IMR-90 (cell line): ENCODE results near the gene MDH1B. TPM values are rescaled to one million over a fixed set of nuclear protein-coding genes. Genes with fewer than 3 reads are reported as not detected.

Experiments
- ATAC-seq: fragments of 200-7000 bp; cut with Tn5 transposase; 2 replicates; pipeline ENCODE4 v1.9.1; 2020; ENCODE audit warnings: low read depth, mild to moderate bottlenecking, moderate library complexity
- BruUV-seq: library from RNA; stranded (reverse); fragments of 400-500 nt; replicated peaks from 2 replicates; lab custom pipeline; 2021; lab: Mats Ljungman, UMichigan
- CTCF ChIA-PET: fragments of 300-600 bp; formaldehyde crosslinking; extraction: SDS; loops from one replicate; lab custom pipeline; 2021; ENCODE audit warnings: antibody characterized with exemption; lab: Yijun Ruan, JAX
- POLR2A ChIA-PET: fragments of 300-600 bp; sonication (Branson Sonifier 250); formaldehyde crosslinking; loops from one replicate; lab custom pipeline; 2022; ENCODE audit warnings: antibody characterized with exemption; ENCODE audit not compliant: unreplicated experiment; lab: Charles Lee
- DNase-seq: peaks from one replicate; pipeline ENCODE4 v3.0.0; 2013
- H2AFZ ChIP-seq: replicated peaks from 2 replicates; pipeline ENCODE3; 2013; ENCODE audit warnings: low read length, mild to moderate bottlenecking; ENCODE audit not compliant: poor library complexity
- H2AK5ac ChIP-seq: 2 replicates; pipeline ENCODE4 v1.6.1; 2013; ENCODE audit warnings: low read depth, low read length, inconsistent platforms
- H2AK9ac ChIP-seq: replicated peaks from 2 replicates; pipeline ENCODE3; 2013; ENCODE audit warnings: mild to moderate bottlenecking, low read depth, low read length, moderate library complexity; ENCODE audit not compliant: poor library complexity
- H2BK120ac ChIP-seq: 2 replicates; pipeline ENCODE4 v1.6.1; 2013; ENCODE audit warnings: low read depth, low read length, inconsistent platforms
- H2BK15ac ChIP-seq: 3 replicates; pipeline ENCODE4 v1.6.1; 2013; ENCODE audit warnings: low read depth, low read length, inconsistent platforms
- H2BK20ac ChIP-seq: 2 replicates; pipeline ENCODE4 v1.6.1; 2013; ENCODE audit warnings: low read depth, mild to moderate bottlenecking, inconsistent platforms, low read length, moderate library complexity
- H2BK5ac ChIP-seq: 2 replicates; pipeline ENCODE4 v1.6.1; 2013; ENCODE audit warnings: mild to moderate bottlenecking, low read depth, low read length, inconsistent platforms; ENCODE audit not compliant: poor library complexity, severe bottlenecking
- H3K14ac ChIP-seq: replicated peaks from 2 replicates; pipeline ENCODE4 v1.6.1; 2013; ENCODE audit warnings: low read depth, low read length, inconsistent platforms
- H3K18ac ChIP-seq: 2 replicates; pipeline ENCODE4 v1.6.1; 2013; ENCODE audit warnings: low read depth, low read length, control low read depth
- H3K23ac ChIP-seq: 2 replicates; pipeline ENCODE4 v1.6.1; 2013; ENCODE audit warnings: low read depth, low read length, inconsistent platforms
- H3K27ac ChIP-seq: 2 replicates; pipeline ENCODE4 v1.5.1; 2013; ENCODE audit warnings: mild to moderate bottlenecking, control low read depth, low read length; ENCODE audit not compliant: insufficient read depth
- H3K27me3 ChIP-seq: 2 replicates; pipeline ENCODE4 v1.6.1; 2013; ENCODE audit warnings: low read length; ENCODE audit not compliant: control insufficient read depth, insufficient read depth
- H3K36me3 ChIP-seq: 2 replicates; pipeline ENCODE4 v1.6.1; 2013; ENCODE audit warnings: low read length, mixed read lengths; ENCODE audit not compliant: control insufficient read depth, insufficient read depth
- H3K4ac ChIP-seq: 2 replicates; pipeline ENCODE4 v1.6.1; 2013; ENCODE audit warnings: low read depth, low read length, inconsistent platforms
- H3K4me1 ChIP-seq: 2 replicates; pipeline ENCODE4 v1.6.1; 2013; ENCODE audit warnings: low read length, mixed read lengths; ENCODE audit not compliant: control insufficient read depth, insufficient read depth
- H3K4me2 ChIP-seq: 2 replicates; pipeline ENCODE4 v1.6.1; 2013; ENCODE audit warnings: low read depth, mild to moderate bottlenecking, control low read depth, low read length, moderate library complexity
- H3K4me3 ChIP-seq: 2 replicates; pipeline ENCODE4 v1.5.1; 2013; ENCODE audit warnings: low read depth, mild to moderate bottlenecking, control low read depth, low read length, moderate library complexity; ENCODE audit not compliant: insufficient read depth
- H3K56ac ChIP-seq: 2 replicates; pipeline ENCODE4 v1.6.1; 2013; ENCODE audit warnings: low read length, inconsistent platforms; ENCODE audit not compliant: insufficient read depth; ENCODE audit errors: extremely low read depth
- H3K79me1 ChIP-seq, 2 experiments: 2 replicates each; pipeline ENCODE4 v1.6.1; 2013; ENCODE audit warnings: low read length in 2 of 2, inconsistent platforms in 1 of 2, low read depth in 1 of 2
- H3K9ac ChIP-seq: 2 replicates; pipeline ENCODE4 v1.6.1; 2013; ENCODE audit warnings: low read depth, low read length, control low read depth
- H3K9me1 ChIP-seq: 2 replicates; pipeline ENCODE4 v1.6.1; 2013; ENCODE audit warnings: low read length, inconsistent platforms; ENCODE audit not compliant: insufficient read depth
- H3K9me3 ChIP-seq: 2 replicates; pipeline ENCODE4 v1.6.1; 2013; ENCODE audit warnings: low read length; ENCODE audit not compliant: control insufficient read depth, insufficient read depth
- H4K20me1 ChIP-seq: 2 replicates; pipeline ENCODE4 v1.6.1; 2013; ENCODE audit warnings: low read length, inconsistent platforms; ENCODE audit not compliant: insufficient read depth
- H4K5ac ChIP-seq: 2 replicates; pipeline ENCODE4 v1.6.1; 2013; ENCODE audit warnings: mild to moderate bottlenecking, low read depth, low read length, control low read depth
- H4K8ac ChIP-seq, 2 experiments: 2 replicates each; pipeline ENCODE4 v1.6.1; 2013; ENCODE audit warnings: low read depth in 2 of 2, low read length in 2 of 2, control low read depth in 1 of 2, inconsistent platforms in 1 of 2
- H4K91ac ChIP-seq: 2 replicates; pipeline ENCODE4 v1.6.1; 2013; ENCODE audit warnings: low read depth, low read length, inconsistent platforms; ENCODE audit not compliant: insufficient read depth
- BHLHE40 ChIP-seq: fragments of 150-350 bp; IDR thresholded peaks from 2 replicates; pipeline ENCODE4 v1.6.1; 2016; ENCODE audit warnings: mild to moderate bottlenecking, low read depth, low read length
- CEBPB ChIP-seq: IDR thresholded peaks from 2 replicates; pipeline ENCODE4 v1.6.1; 2012; ENCODE audit warnings: low read depth, low read length, improper control_type of control experiment
- CHD1 ChIP-seq: IDR thresholded peaks from 2 replicates; pipeline ENCODE4 v1.6.1; 2012; ENCODE audit warnings: low read depth, low read length, improper control_type of control experiment
- FOS ChIP-seq: fragments of 150-350 bp; IDR thresholded peaks from 2 replicates; pipeline ENCODE4 v1.6.1; 2016; ENCODE audit warnings: low read depth, low read length
- MAFK ChIP-seq: IDR thresholded peaks from 2 replicates; pipeline ENCODE4 v1.6.1; 2012; ENCODE audit warnings: low read depth, low read length, improper control_type of control experiment
- MAZ ChIP-seq: IDR thresholded peaks from 2 replicates; pipeline ENCODE4 v1.6.1; 2012; ENCODE audit warnings: low read depth, mild to moderate bottlenecking, low read length, improper control_type of control experiment, moderate library complexity, borderline replicate concordance
- MXI1 ChIP-seq: IDR thresholded peaks from 2 replicates; pipeline ENCODE4 v1.6.1; 2012; ENCODE audit warnings: low read depth, mild to moderate bottlenecking, low read length, moderate library complexity, borderline replicate concordance
- NFE2L2 ChIP-seq: fragments of 150-350 bp; IDR thresholded peaks from 2 replicates; pipeline ENCODE4 v1.6.1; 2016; ENCODE audit warnings: low read depth, mild to moderate bottlenecking, low read length
- POLR2A ChIP-seq: IDR thresholded peaks from 2 replicates; pipeline ENCODE4 v1.6.1; 2012; ENCODE audit warnings: mild to moderate bottlenecking, low read depth, low read length
- RAD21 ChIP-seq: IDR thresholded peaks from 2 replicates; pipeline ENCODE4 v1.6.1; 2012; ENCODE audit warnings: low read length, improper control_type of control experiment
- RCOR1 ChIP-seq: IDR thresholded peaks from 2 replicates; pipeline ENCODE4 v1.6.1; 2012; ENCODE audit warnings: mild to moderate bottlenecking, low read length, improper control_type of control experiment; ENCODE audit not compliant: insufficient replicate concordance
- RFX5 ChIP-seq: IDR thresholded peaks from 2 replicates; pipeline ENCODE4 v1.8.0; 2012; ENCODE audit warnings: low read depth, mild to moderate bottlenecking, low read length, moderate library complexity
- SMC3 ChIP-seq: fragments of 150-350 bp; IDR thresholded peaks from 2 replicates; pipeline ENCODE4 v1.6.1; 2016; ENCODE audit warnings: low read depth, mild to moderate bottlenecking, antibody characterized with exemption, low read length, moderate library complexity
- WGBS, 2 experiments: methylation state at CpG; one replicate each; pipeline versions ENCODE4 v1.1.5 to v1.1.7; 2013; ENCODE audit warnings: missing lambda C conversion rate in 2 of 2; ENCODE audit not compliant: insufficient read length in 1 of 2; ENCODE audit errors: extremely low coverage in 2 of 2; 5-methylcytosine and 5-hydroxymethylcytosine counted together
- dilution Hi-C: fragments of 300-500 bp; cut with HindIII; formaldehyde crosslinking; loops from one replicate; pipeline ENCODE4 v1.14.3; 2018; ENCODE audit warnings: low sequenced_read_pairs; ENCODE audit not compliant: unreplicated experiment
- in situ Hi-C: fragments of 300-500 bp; cut with MboI; formaldehyde crosslinking; loops from 3 replicates; pipeline ENCODE4 v1.14.3; 2019; ENCODE audit warnings: low sequenced_read_pairs, inconsistent platforms, mixed read lengths
- intact Hi-C: fragments of 100-400 bp; cut with micrococcal nuclease; formaldehyde crosslinking; loops from 2 replicates; pipeline ENCODE4 v1.10.0; 2022
- polyA plus RNA-seq, 3 experiments: library from polyadenylated mRNA; depleted of rRNA; stranded (reverse); fragments of >200 nt; gene quantifications; 2 replicates each; pipeline ENCODE4 v1.2.3, GENCODE V29; 2012; ENCODE audit warnings: low replicate concordance in 1 of 3
- total RNA-seq: library from RNA; depleted of rRNA; stranded (reverse); fragments of >200 nt; gene quantifications from 2 replicates; pipeline ENCODE4 v1.2.3, GENCODE V29; 2012
- TF ChIP-seq, protein P1 (sequence below): fragments of 150-350 bp; IDR thresholded peaks from 2 replicates; pipeline ENCODE4 v1.6.1; 2016; ENCODE audit warnings: low read depth, mild to moderate bottlenecking, low read length, moderate library complexity, borderline replicate concordance
- TF ChIP-seq, protein P2 (sequence below): fragments of 150-350 bp; IDR thresholded peaks from 2 replicates; pipeline ENCODE4 v1.6.1; 2017; ENCODE audit warnings: mild to moderate bottlenecking, antibody characterized with exemption, low read length, low read depth
- TF ChIP-seq, protein P3 (sequence below): conservative IDR thresholded peaks from 2 replicates; pipeline ENCODE4 v1.5.1; 2012; ENCODE audit warnings: mild to moderate bottlenecking, low read depth, low read length, improper control_type of control experiment

MDH1B gene
- total and polyA plus RNA-seq, 2 of the 4 experiments (the other 2 are of a cell fraction), result 0.38 to 0.54 TPM

DNA sequence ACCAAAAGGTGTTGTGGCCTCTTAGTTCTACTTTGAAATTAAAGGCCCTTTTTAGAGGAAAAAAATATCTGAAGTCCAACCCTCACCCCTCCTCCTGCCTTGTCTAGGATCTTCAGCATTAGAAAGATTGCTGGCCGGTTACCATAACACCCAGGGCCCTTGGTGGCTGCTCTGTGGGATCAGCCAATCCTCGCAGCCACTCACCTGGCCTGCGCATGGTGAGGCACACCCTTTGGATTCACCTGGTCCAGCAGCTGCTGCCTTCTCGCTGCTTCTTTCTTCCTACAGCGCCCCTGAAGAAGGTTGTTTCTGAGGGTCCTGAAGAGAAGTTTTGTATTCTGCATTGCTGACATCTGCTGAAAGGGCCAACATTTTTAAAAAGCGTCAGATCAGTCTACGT lies 72.2 kb downstream of the MDH1B start:
- dilution Hi-C loops (no loop called here), intact Hi-C loops (loop anchor here (1.0 to 10.0 kb wide), 6 partner anchors 88 to 1042 kb away; partner anchors contain the start of gene METTL21A), in situ Hi-C loops (loop anchor here (5.0 to 10.0 kb wide), 2 partner anchors 84 to 782 kb away; no protein-coding TSS in a partner anchor)
- Histone ChIP-seq H4K91ac (no peak overlapping the region), H2AK9ac (no peak overlapping the region), H3K79me1 (no peaks in the 10 kb centered on the region), H3K36me3 (no peaks in the 10 kb centered on the region), H3K9me3 (no peaks in the 10 kb centered on the region), H3K4me1 (no peaks in the 10 kb centered on the region), H3K27me3 (no peaks in the 10 kb centered on the region; the same call in none of the 2 replicates), H2BK5ac (no peak overlapping the region), H2BK20ac (no peak overlapping the region), H3K4me3 (no peak overlapping the region), H4K20me1 (no peaks in the 10 kb centered on the region), H4K5ac (no peak overlapping the region), H3K4ac (no peak overlapping the region), H4K8ac (no peak overlapping the region), H3K18ac (no peak overlapping the region), H3K23ac (no peak overlapping the region), H3K4me2 (no peak overlapping the region), H3K9me1 (no peaks in the 10 kb centered on the region), H2AFZ (no peak overlapping the region), H2BK15ac (no peak overlapping the region), H3K9ac (no peak overlapping the region), H2AK5ac (no peak overlapping the region), H3K14ac (no peak overlapping the region), H2BK120ac (no peak overlapping the region), H3K56ac (no peak overlapping the region), H3K27ac (no peak overlapping the region)
- no peak for ATAC-seq
- TF ChIP-seq POLR2A (no peak), RAD21 (no peak), SMC3 (no peak), BHLHE40 (no peak), RFX5 (no peak), MAZ (no peak), CEBPB (no peak), CHD1 (no peak), NFE2L2 (no peak), MAFK (no peak), FOS (no peak), MXI1 (no peak), RCOR1 (no peak)
- TF ChIP-seq, protein P1, sequence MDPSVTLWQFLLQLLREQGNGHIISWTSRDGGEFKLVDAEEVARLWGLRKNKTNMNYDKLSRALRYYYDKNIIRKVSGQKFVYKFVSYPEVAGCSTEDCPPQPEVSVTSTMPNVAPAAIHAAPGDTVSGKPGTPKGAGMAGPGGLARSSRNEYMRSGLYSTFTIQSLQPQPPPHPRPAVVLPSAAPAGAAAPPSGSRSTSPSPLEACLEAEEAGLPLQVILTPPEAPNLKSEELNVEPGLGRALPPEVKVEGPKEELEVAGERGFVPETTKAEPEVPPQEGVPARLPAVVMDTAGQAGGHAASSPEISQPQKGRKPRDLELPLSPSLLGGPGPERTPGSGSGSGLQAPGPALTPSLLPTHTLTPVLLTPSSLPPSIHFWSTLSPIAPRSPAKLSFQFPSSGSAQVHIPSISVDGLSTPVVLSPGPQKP, result no peak
- TF ChIP-seq, protein P2, sequence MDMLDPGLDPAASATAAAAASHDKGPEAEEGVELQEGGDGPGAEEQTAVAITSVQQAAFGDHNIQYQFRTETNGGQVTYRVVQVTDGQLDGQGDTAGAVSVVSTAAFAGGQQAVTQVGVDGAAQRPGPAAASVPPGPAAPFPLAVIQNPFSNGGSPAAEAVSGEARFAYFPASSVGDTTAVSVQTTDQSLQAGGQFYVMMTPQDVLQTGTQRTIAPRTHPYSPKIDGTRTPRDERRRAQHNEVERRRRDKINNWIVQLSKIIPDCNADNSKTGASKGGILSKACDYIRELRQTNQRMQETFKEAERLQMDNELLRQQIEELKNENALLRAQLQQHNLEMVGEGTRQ, result no peak
- TF ChIP-seq, protein P3, sequence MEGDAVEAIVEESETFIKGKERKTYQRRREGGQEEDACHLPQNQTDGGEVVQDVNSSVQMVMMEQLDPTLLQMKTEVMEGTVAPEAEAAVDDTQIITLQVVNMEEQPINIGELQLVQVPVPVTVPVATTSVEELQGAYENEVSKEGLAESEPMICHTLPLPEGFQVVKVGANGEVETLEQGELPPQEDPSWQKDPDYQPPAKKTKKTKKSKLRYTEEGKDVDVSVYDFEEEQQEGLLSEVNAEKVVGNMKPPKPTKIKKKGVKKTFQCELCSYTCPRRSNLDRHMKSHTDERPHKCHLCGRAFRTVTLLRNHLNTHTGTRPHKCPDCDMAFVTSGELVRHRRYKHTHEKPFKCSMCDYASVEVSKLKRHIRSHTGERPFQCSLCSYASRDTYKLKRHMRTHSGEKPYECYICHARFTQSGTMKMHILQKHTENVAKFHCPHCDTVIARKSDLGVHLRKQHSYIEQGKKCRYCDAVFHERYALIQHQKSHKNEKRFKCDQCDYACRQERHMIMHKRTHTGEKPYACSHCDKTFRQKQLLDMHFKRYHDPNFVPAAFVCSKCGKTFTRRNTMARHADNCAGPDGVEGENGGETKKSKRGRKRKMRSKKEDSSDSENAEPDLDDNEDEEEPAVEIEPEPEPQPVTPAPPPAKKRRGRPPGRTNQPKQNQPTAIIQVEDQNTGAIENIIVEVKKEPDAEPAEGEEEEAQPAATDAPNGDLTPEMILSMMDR, result no peak
- WGBS, 2 experiments, result no CpG with 5 or more reads among the region's 7 CpGs
- ChIA-PET CTCF (no interaction called here), POLR2A (no interaction called here)
- DNase-seq, result no peak
- no TSS peak for BruUV-seq
